G401 (cell line): ENCODE data around the gene SRSF8. TPM values are rescaled to one million over a fixed set of nuclear protein-coding genes. Genes with fewer than 3 reads are reported as not detected.
A peak's percentile ranks its signal among the peaks of the same experiment; 100 is the strongest.

Experiments
- DNase-seq: peaks from one replicate; pipeline ENCODE4 v3.0.0-alpha.2; 2015; ENCODE audit warnings: low spot score
- in situ Hi-C: cut with HindIII; loops from 2 replicates; pipeline ENCODE4 v1.10.0; 2016; ENCODE audit warnings: low sequenced_read_pairs, mixed read lengths
- total RNA-seq: library from RNA; depleted of rRNA; stranded (reverse); fragments of >200 nt; shearing (Covaris generic); gene quantifications from 2 replicates; pipeline ENCODE4 v1.2.3, GENCODE V29; 2014

Gene SRSF8
- total RNA-seq, 1 experiment from 2014 or later, result 26.4 TPM

- DNase-seq, result peak; percentile 76
- in situ Hi-C loops, result no loop called here
These were observed 521 bp downstream of the SRSF8 start for GRCh38 chr11:95067039-95067840.

- no peak for DNase-seq
- in situ Hi-C loops, result no loop called here
These were observed 1.1 kb downstream of the SRSF8 start for GRCh38 chr11:95067841-95068219.

- peak; percentile 97 for DNase-seq
- in situ Hi-C loops, result no loop called here
These were observed 1.8 kb downstream of the SRSF8 start for GRCh38 chr11:95068549-95068948.

GRCh38 chr11:95070471-95070870 lies 3.8 kb downstream of the SRSF8 start:
- DNase-seq, result no peak
- in situ Hi-C loops, result no loop called here

- DNase-seq, result no peak
- in situ Hi-C loops, result no loop called here
These were observed 6.2 kb downstream of the SRSF8 start for GRCh38 chr11:95072948-95073347.

GRCh38 chr11:95074792-95075563 lies 8.3 kb downstream of the SRSF8 start:
- in situ Hi-C loops, result no loop called here

GRCh38 chr11:95076416-95076815 lies 9.7 kb downstream of the SRSF8 start:
- DNase-seq, result no peak
- in situ Hi-C loops, result no loop called here

More at GRCh38 chr11:95074792-95075563, 8.3 kb downstream of the SRSF8 start:
- DNase-seq, result no peak

- in situ Hi-C loops, result no loop called here
- DNase-seq, result no peak
These were observed 10.3 kb downstream of the SRSF8 start for GRCh38 chr11:95076981-95077380.

- DNase-seq, result no peak
- in situ Hi-C loops, result no loop called here
These were observed 11.8 kb downstream of the SRSF8 start for GRCh38 chr11:95078526-95078925.

GRCh38 chr11:95081010-95081409 lies 14.3 kb downstream of the SRSF8 start:
- no peak for DNase-seq
- in situ Hi-C loops, result no loop called here

- in situ Hi-C loops, result no loop called here
- DNase-seq, result peak; percentile 34
These were observed 14.7 kb downstream of the SRSF8 start for GRCh38 chr11:95081412-95081811.

GRCh38 chr11:95082576-95083001 lies 15.9 kb downstream of the SRSF8 start:
- in situ Hi-C loops, result no loop called here
- no peak for DNase-seq

GRCh38 chr11:95084509-95084908 lies 17.8 kb downstream of the SRSF8 start:
- no peak for DNase-seq
- in situ Hi-C loops, result no loop called here

- no peak for DNase-seq
- in situ Hi-C loops, result no loop called here
These were observed 18.5 kb downstream of the SRSF8 start for GRCh38 chr11:95085117-95085816.

- no peak for DNase-seq
- in situ Hi-C loops, result no loop called here
These were observed 19.4 kb downstream of the SRSF8 start for GRCh38 chr11:95086151-95086550.

- in situ Hi-C loops, result no loop called here
- no peak for DNase-seq
These were observed 20.3 kb downstream of the SRSF8 start for GRCh38 chr11:95086836-95087570.

- DNase-seq, result peak; percentile 59
- in situ Hi-C loops, result no loop called here
These were observed 22.4 kb downstream of the SRSF8 start for GRCh38 chr11:95088946-95089619.

GRCh38 chr11:95089620-95090542 lies 23.2 kb downstream of the SRSF8 start, which contains the start of gene ENDOD1:
ENDOD1 (plus strand) TSS chr11:95089846; CDS start chr11:95089928, 82 bp downstream.
- DNase-seq, result peak; percentile 84
- in situ Hi-C loops, result no loop called here
